Stimulated activated naive CD4-positive, alpha-beta T cell (primary cell): Measurements from ENCODE around the gene FREM2.

ENCODE experiments used
- DNase-seq, 6 experiments: peaks; one replicate each; lab custom pipeline; 2025; lab: John Stamatoyannopoulos, UW

Gene FREM2

DNA sequence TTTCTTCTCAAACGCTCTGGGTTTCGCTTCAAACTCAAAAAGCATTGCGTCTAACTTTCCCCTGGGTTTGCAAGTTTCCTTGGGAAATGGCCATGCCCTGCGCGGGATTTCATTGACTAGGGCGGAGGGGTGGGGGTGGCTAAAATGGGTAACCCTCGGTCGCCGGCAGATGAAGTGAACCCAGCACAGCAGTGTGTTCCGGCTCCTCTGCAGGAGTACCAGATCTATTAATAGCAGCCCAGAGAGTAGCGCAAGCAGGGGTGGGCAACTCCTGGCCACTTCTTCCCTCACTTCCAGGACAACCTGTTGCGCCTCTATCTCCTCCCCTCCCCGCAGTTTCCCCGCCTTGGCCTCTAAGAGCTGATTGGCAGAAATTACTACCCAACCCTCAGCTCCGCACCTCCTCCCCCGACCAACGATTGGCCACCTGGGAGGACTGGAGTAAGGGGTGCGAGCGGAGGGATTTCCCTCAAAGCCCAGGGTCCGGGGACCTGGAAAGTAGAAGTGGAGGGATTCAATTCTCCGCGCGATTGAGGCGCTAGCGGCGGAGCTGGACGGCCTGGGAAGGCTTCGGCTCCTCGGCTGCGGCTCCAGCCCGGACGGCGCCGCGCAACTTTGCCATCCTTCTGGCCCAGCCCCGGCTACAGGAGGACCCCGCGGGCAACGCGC, at the start of gene FREM2:
TSS of gene FREM2 (plus strand) at position 501 of the 669 bp plus-strand sequence. CDS start 268 bp downstream, outside the sequence.
- DNase-seq, result no peak

DNA sequence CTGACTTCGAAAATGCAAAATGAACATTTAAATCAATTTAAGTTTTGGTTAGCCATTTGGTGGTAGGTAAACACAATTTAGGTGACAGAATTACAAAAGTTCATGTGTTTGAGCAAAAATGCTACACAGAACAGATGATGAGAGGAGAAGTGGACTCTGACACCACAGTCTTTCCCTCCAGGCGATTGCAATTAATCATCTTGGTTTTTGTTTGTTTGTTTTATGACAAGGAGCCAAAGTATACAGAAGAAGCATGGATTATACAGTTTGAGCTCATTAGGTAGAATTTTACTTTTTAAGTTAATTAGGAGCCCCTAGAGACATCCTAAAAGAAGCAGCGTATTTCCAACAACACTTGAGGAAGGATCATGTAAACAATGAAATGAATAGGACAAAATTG, 49.3 kb upstream of the FREM2 start:
- no peak for DNase-seq

DNA sequence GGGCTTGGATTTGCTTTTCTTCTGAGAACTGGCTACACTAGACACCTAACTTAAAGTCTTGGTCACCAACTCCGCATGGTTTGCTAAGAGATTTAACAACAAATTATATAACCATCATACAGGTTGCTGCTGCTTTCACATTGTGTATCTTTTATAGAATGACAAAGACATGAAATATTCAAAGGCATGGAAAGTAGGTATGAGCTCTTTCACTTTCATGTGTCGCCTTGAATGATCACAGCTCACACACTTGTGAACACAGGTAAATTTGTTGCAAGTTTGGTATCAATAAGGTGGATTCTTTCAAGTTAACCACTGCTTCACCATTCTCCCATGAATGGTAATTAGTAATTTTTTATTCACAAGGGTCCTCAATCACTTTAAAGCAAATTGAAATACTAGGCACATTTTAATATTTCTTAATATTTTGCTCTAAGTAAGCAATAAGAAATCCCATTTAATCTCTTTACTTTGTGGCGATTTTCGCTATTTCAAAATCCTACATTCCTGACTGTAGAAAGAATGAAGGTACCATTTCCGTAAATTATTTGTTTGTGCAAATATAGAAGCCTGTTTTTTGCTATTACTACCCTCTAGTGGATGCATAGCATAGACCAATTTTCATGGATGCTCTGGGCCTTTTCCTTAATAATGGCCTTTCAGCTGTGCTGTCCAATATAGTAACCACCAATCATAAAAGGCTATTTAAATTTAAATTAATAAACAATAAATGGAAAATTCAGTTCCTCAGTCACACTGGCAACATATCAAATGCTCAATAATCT, 45.5 kb upstream of the FREM2 start:
- DNase-seq, result no peak

DNA sequence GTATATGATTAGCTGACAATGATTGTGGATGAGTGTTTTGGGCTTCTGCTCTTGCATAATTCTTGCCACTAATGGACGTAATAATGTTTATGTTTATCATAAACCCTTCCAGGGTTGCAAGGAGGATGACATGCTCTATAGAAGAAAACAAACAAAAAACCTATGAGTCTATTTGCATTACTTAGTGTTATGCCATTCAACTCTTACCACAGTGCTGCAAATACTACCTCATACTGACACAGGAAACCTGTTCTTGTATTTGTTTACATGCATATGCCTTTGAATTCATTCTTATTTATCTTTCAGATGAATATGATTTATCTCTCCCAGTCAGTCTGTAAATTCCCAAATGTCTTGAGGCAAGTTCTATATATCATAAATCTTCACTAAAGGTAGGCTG, 39.6 kb upstream of the FREM2 start:
- DNase-seq, result no peak

DNA sequence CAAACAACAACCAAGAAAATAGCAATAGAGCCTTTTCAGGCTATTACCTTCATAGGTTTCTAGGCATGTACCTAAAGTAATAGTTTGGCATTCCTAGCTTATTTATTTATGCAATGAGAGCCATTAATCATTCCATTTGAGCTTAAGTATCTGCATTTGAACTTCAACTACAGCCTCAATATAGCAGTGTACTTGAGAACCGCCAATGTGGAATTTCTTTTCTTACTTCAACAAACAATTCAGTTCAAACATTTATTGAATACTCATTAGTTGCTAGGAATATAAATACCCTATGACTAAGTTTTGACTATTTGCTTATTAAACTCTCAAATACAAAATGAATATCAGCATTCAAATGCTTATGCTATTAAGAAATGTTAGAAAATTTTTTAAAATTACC, 38.0 kb upstream of the FREM2 start:
- no peak for DNase-seq

DNA sequence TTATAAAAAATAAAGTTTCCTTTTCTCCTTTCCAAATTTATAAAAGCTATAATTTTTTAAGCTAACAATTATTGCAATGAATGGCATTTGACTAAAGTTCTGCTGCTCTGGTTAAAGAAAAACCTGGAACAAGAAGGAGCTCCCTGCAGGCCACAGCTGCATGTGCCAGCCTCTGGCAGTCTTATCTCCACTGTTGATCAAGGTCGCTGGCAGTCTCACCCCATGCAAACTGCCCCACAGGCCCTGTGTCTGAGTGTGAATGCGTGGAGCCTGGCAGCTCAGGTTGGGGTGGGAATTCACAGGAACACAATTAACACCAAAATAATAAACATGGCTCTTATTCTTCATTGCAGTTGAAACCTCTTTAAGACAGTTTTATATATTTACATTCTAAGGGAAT, 30.2 kb upstream of the FREM2 start:
- no peak for DNase-seq

- no peak for DNase-seq
Observed at GRCh38 chr13:38657191-38657590, 29.7 kb upstream of the FREM2 start.

DNA sequence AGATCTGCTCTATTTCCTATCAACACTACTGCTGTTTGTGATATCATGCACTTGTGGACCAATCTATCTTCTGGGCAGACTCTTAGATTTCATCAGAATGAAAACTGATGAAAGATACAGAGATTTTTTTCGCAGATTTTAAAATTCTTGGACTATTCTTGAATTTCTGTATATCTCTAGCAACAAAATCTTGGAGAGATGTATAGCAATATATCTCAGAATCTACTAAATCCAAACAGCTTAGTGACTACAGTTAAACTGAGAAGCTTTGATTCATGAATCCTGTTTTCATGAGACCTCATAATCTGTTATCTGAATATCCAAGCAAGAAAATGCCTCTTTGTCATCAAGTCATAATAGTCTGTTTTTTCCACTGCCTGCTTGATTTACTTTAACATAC, 28.0 kb upstream of the FREM2 start:
- DNase-seq, result no peak

DNA sequence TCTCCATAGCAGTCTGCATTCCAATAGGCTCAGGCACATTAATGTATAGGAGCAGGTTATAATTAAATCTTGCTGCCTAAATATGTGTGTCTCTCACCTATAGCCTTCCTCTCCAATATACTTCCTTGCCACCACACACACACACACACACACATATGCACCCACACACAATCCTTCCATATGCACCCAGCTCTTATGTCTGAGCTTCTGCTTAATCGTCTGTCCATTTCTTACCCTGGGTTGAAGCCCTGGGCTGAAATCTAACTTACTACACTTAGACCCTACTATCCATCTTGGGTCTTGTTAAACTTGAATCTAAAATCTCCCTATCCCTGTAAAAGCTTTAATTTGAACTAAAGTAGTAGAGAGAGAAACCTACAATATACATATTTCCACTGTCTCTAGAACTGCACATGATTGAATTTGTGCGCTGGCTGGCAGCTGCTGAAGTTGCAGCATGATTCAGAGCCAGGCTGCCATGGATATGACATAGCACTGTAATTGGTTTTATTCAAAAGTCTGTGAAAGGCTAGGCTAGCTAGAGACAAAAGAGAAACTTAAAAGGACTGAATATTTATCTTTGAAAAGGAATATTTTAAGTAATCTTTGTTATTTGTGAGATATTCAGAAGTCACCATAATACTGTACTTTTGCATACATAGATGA, 25.7 kb upstream of the FREM2 start:
- no peak for DNase-seq

DNA sequence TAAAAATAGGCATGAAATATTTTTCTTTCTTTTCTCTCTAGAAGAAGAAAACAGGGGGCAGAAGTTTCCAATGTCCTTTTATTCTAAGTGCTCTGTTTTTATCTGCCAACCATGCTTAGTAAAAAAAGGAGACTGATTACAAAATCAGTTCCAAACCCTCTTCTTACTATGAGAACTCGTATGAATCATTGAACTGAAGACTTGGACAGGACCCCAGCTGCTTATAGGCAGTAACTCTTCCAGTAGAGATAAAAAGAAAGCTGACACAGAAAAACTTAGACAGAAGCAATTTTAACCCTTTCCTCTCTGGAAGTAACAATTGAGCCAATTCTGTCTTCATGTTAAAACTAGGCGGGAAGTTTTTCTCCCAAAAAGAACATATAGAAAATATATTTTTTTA, 24.5 kb upstream of the FREM2 start:
- no peak for DNase-seq

GRCh38 chr13:38664906-38665305, 22.0 kb upstream of the FREM2 start:
- DNase-seq, result no peak

DNA sequence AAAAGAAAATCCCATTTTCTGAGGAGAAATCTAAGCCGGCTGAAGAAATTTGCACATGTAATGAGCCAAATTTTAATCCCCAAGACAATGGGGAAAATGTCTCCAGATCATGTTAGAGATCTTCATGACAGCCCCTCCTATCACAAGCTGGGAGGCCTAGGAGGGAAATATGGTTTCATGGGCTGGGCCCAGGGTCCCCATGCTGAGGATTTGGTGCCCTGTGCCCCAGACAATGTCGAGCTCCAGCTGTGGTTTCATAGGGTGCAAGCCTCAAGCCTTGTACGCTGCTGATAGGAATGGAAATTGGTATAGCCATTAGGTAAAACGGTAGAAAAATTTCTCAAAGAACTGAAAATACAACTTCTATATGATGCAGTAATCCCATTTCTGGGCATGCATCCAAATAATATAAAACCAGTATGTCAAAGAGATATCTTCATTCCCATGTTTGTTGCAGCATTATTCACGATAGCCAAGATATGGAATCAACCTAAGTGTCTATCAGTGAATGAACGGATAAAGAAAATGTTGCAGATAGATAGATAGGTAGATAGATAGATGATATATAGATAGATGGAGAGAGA, 19.3 kb upstream of the FREM2 start:
- no peak for DNase-seq

- no peak for DNase-seq
Observed at GRCh38 chr13:38669234-38669964, 17.5 kb upstream of the FREM2 start.

GRCh38 chr13:38670627-38671026, 16.2 kb upstream of the FREM2 start:
- DNase-seq, result no peak

- DNase-seq, result no peak
Observed at GRCh38 chr13:38671980-38672379, 14.9 kb upstream of the FREM2 start.

GRCh38 chr13:38674208-38674607, 12.7 kb upstream of the FREM2 start:
- no peak for DNase-seq

DNA sequence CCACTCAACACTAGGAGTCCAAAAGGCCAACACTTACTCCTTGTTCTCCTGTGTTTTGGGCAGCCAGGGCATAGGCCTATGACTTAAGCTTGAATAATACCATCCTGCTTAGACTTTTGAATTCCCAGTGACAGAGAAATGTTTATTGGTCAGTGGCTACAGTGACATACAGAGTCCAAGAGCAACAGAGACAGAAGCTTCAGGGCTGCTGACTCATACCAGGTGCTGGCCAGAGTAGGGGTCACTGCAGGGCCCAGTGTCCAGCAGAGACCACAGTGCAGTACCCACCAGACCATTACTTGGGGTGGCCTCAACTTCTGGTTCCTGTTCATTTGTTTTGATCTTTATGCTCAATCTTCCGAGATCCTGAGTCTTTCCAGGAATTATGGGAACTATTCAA, 6.0 kb upstream of the FREM2 start:
- DNase-seq, result no peak

DNA sequence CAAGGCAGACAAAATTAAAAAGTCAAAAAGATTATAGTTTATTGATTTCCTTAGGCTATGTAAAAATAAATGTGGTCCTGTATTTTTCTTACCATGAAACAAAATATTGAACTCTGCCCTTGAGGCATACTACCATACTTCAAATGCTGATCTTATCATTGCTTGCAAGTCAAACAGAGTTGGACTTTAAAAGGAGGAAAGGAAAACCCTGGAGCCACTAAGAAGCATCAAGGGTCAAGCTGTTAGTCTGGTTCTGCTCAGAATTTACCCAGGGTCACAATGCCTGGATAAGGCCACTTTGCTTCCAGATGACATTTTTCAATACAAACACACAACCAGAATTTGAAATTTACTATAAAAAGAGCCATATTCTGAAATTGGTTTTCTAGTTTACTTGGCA, 2.2 kb upstream of the FREM2 start:
- DNase-seq, result no peak

GRCh38 chr13:38685431-38685830, 1.4 kb upstream of the FREM2 start:
- DNase-seq, result no peak

DNA sequence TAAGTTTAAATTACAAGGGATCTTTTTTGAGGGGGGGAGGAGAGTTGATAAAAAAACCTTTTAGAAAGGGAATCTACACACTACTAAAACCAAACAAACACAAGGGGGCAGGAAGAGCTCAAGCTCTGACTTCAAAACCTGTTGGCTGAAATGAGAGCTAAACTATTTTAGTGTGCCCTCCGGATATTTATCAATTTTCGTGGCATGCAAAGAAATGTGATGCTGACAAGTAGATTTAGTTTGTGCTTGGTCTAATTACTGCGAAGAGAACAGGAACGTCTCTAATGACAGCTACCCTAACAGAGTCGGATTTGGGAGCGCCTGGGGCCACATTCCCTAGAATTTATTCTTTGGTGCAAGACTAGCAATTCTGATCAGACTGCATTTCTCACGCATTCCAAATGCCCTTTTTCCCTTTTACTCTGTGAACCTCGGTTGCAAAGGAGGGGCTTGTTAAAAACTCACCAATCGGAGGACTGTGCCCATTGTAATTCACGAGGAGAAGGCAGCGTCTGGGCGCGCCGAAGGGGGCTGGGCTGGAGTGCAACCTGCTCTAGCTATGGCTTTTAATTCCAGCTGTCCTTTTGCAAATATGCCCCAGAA, 802 bp upstream of the FREM2 start:
- DNase-seq, result no peak
